Lower leg skin (tissue), 3 donors: ENCODE measurements around the gene NSMCE1.

ENCODE experiments used
- CTCF ChIP-seq, 3 donors: fragments of 450-650 bp; IDR thresholded peaks; one replicate each; pipeline ENCODE4 v1.5.1; 2016; ENCODE audit warnings: antibody characterized with exemption in 3 of 3, mild to moderate bottlenecking in 3 of 3, moderate library complexity in 2 of 3
- POLR2A ChIP-seq, 2 donors: fragments of 450-650 bp; IDR thresholded peaks; one replicate each; pipeline ENCODE4 v1.6.1; 2016 to 2017; ENCODE audit warnings: antibody characterized with exemption in 2 of 2, mild to moderate bottlenecking in 1 of 2, moderate library complexity in 1 of 2

- TF ChIP-seq POLR2A (IDR thresholded peaks at IDR 0.05), result no peak
- TF ChIP-seq CTCF (IDR thresholded peaks at IDR 0.05), result no peak
Observed at GRCh38 chr16:27220991-27221390, 47.6 kb downstream of the NSMCE1 start.
